ENCODE measurements around the gene GRXCR1.

Gene GRXCR1

GRCh38 chr4:42892413-42892812 lies at the start of gene GRXCR1:
Gene GRXCR1, plus strand, starts transcription at chr4:42892713. Its CDS starts 554 bp downstream, at chr4:42893267.
- DNase-seq (ENCODE audit: low read depth in 1 of 2, low spot score in 1 of 2) = no peak

- no peak for DNase-seq (ENCODE audit: low read depth in 1 of 2, low spot score in 1 of 2)
Observed at GRCh38 chr4:42843694-42844093, 48.8 kb upstream of the GRXCR1 start.

DNA sequence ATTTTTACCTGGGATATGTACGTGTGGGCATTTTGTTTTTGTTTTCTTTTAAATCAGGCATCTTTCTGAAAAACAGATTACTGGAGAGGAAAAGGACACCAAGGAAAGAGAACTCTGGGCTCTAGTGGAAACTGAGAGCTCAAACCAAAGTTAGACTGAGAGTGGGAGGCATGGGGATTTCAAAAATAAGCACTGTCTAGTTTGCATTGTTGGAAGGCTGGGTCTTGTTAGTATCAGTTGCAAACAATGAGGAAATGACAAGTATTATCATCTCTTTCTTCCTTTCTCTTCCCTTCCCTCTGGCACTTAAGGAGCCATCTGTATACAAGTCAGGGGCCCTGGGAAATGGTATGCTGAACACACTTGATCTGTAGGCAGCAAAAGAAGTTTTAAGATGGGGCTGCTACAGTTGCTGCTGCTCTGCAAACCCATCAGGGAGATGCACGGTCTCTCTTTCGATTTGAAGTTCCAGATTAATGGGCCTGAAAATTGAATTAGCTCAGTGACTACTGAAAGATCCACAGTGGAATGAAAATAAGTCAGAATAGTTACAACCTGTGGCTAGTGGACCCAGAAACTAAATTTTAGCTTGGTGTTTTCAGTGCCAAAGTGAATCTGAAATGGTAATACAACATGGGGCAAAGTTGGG lies 48.0 kb upstream of the GRXCR1 start:
- DNase-seq (ENCODE audit: low read depth in 1 of 2, low spot score in 1 of 2) = no peak

DNA sequence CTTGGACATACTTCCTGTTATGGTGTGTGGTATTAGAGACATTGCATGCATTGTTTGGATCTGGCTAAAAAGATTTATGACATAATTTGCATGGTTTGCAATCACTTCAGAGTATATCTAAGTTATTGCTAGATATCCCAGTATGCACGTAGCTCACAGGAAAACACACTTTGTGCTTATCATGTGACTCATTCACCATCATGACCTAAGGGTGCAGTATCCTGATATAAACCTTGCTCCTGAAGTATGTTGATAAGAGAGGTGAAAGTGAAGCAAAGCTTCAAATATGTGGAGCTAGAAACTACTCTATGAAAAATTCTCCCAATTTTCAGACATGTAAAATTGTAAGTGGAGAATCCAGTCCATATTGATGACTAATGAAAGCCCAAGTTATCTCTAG lies 46.9 kb upstream of the GRXCR1 start:
- DNase-seq (ENCODE audit: low read depth in 1 of 2, low spot score in 1 of 2) = no peak

DNA sequence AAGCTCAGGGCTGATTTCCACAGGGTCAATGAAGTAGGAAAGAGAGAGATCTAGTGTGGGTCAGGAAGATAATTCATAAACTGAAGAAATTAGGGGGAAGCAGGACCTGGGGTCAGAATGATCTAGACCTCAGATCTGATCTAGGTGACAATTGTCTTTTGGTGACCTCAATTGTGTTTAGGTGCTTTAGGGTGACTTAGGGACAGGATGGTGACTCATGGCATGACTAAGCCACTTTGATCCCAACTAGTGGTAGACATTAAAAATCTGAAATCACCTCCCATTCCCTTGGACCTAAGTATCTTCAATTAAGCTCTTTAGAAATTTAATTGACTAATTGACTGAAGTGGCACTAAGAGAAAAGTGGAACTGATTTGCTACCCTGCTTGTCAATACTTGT lies 36.7 kb upstream of the GRXCR1 start:
- no peak for DNase-seq (ENCODE audit: low read depth in 1 of 2, low spot score in 1 of 2)

DNA sequence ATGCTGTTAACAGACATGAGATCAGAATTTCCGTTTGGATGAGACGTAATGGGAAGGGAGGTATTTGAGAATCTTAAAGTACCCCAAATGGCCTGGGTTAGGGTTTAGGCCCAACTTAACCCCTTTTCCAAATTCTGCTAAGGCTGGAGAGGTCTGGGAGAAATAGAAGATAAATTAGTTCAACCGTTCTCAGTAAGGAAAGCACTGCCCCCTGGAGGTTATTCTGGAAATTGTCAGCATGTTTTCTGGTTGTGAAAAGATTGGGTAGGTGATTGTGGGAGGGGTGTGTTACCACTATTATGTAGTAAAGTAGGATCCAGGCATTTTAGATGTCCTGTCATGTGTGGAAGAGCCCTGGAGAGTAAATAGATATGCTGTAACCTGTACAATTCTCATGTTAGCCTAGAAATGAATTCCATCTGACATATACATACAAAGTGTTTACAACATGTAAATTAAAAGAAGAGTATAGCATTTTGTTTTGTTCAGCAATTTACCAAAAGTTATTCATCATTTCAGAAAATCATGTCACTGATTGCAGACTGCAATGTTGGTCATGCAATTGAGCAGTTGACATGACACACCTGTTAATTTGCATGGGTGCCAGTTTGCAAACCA lies 26.8 kb upstream of the GRXCR1 start:
- DNase-seq (ENCODE audit: low read depth in 1 of 2, low spot score in 1 of 2) = peak in 1 of 2 donors; percentile 44

DNA sequence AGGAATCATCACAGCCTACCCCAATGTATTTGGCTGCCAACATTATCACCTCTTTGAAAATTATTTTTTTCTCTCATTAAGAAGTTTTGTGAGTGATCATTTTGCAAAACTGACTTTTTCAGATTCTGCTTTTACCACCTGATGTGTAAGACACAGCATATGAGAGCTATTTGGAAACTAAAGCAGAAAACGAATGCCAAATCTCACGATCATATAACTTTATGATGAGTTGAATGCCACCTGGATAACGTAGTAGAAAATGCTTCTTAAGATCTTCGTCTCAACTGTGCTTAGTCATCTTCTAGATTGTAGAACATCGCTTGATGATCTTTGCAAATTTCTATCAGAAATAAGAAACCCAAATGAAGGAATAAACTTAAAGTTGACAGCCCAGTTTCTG lies 21.3 kb upstream of the GRXCR1 start:
- no peak for DNase-seq (ENCODE audit: low read depth in 1 of 2, low spot score in 1 of 2)

GRCh38 chr4:42871671-42872290 lies 20.7 kb upstream of the GRXCR1 start:
- DNase-seq (ENCODE audit: low read depth in 1 of 2, low spot score in 1 of 2) = no peak

DNA sequence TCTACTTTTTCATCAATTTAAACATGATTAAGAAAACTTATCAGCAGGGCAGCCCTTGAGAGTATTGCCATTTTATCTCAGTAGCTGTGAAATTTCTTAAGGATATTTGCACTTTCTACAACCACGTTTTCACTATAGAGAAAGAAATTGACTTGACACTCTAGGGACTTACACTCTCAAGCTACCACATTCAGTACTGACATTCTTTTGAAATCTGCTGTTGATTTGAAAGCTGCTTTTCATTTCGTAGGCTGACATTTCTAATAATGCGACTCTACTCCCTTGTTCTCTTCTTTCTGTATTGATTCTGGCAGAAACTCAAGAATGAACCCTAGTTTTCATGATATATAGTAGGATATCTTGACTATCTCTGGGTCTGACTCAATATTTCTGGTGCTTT lies 13.7 kb upstream of the GRXCR1 start:
- DNase-seq (ENCODE audit: low read depth in 1 of 2, low spot score in 1 of 2) = no peak

DNA sequence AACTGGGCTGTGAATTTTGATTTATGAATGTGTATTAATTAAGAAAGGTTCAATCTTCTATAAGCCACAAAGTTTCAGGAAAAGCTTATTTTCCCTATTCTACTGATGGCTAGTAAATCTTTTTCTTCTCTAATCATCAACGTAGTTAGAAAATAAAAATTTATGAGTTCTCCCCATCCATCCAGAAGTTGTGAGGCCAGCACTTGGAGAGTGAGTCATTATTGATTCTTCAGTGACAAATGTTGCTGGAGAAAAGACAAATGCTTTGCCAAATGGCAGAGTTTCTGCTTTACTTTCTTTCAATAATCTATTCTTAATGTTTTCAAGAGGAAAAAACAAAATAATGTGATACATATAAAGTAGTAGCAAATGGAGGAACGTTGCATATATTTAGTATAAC lies 11.3 kb upstream of the GRXCR1 start:
- no peak for DNase-seq (ENCODE audit: low read depth in 1 of 2, low spot score in 1 of 2)

DNA sequence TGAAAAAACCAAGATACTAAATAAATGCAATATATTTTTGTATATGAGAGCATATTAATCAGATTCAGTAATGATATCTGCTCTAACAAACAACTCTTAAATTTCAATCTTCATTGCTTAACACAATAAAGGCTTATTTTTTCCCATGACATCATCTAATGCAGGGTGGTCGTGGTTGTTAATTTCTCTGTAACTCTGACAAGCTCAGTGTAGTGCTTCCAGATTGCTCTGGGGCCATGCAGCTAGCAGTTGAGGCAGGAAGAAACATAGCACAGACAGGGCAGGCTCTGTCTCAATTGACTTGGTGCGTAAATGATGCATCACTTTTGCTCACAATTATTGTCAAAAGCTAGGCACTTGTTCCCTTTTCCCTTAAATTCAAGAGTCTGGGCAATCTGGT lies 869 bp upstream of the GRXCR1 start:
- DNase-seq (ENCODE audit: low read depth in 1 of 2, low spot score in 1 of 2) = no peak

DNA sequence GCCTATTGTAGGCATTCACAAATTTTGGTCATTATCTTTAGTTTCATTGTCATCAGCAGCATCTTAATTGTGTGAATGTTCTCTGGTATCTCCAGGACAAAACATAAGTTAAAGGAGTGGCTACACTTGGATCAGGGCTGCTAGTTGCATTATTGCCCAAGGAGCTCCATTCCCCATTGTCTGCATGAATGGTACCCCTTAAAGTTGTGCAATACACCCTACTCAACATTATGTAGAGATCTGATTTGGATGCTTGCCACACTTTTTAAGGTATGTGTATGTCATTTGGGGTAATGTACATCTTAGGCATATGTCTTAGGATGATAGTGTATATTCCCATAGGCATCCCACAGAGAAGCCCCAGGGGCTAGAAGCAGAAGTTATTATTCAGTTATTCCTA lies 2.9 kb downstream of the GRXCR1 start:
- DNase-seq (ENCODE audit: low read depth in 1 of 2, low spot score in 1 of 2) = no peak

DNA sequence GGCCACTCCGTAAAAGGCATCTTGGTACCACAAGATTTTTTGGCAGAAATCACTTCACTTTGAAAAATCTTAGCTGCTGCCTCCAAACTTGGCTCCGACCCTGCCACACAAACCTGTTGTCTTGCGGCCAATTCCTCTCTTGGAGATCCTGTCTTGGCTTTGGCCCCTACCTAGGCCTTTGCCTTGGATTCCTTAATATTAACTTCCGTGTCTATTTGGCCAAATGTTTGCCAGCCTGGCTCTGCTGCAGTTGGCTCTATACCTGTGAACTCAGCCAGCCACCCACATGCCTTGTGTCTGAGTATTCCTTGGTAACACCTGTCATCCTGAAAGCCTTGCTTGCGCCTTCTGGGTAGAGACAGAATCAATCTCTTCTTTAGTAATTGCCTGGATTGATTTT lies 12.5 kb downstream of the GRXCR1 start:
- DNase-seq (ENCODE audit: low read depth in 1 of 2, low spot score in 1 of 2) = no peak

DNA sequence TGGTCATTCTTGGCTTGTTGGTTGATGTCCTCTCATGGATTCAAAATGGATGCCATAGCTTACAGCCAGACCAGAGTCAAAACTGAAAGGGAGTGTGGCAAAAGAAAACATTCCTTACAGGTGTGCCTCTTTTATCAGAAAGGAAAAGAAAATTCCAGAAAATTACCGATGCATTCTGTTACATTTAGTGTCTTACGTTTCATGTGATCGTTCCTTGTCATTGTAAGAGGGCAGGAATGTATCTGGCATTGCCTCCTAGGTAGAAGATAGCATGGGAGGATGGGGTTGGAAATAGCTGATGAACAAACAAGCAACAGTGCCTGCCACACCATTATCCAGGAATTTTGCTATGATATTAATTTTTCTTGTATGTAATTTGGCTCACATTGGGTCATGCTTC lies 13.1 kb downstream of the GRXCR1 start:
- no peak for DNase-seq (ENCODE audit: low read depth in 1 of 2, low spot score in 1 of 2)

GRCh38 chr4:42906341-42906740 lies 13.8 kb downstream of the GRXCR1 start:
- no peak for DNase-seq (ENCODE audit: low read depth in 1 of 2, low spot score in 1 of 2)

DNA sequence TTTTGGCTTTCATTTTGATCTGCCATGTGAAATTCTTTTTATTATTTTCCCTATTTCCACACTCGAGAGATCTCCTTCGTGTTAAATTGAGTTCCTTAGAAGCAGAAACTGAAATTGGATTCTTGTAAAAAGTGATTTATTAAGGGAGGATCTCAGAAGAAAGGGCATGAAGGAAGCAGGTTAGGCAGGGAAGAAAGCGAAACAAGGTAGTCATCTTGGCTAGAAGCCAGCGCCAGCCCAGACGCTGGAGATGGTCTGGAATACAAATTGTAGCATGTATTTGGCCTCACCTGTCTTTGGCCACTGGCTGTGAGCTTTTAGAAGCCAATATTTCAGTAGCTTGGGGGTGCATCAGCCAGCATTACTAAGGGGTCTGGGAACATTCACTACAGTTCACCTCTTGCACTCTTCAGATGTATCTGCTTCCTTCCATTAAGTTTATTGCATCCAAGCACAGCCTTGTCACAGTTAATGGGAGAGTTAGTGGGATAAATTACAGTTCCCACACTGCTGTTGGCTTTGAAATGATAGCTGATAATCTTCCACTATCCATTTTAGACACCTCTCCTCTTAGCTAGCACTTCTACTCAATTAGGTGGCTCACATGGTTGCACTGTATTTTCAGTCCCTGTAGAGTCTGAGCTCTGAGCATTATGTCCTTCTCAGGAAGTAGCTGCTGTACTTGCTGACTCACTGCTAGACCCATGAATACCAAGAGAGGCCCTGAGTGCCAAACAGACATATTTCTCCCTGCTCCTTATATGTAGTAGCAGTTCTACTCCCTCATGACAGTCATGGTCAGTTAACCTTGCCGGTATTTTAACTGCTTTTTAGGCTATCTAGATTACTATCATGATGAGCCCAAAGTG lies 14.6 kb downstream of the GRXCR1 start:
- no peak for DNase-seq (ENCODE audit: low read depth in 1 of 2, low spot score in 1 of 2)

GRCh38 chr4:42910459-42910858 lies 17.9 kb downstream of the GRXCR1 start:
- DNase-seq (ENCODE audit: low read depth in 1 of 2, low spot score in 1 of 2) = no peak

- no peak for DNase-seq (ENCODE audit: low read depth in 1 of 2, low spot score in 1 of 2)
Observed at GRCh38 chr4:42914937-42915336, 22.4 kb downstream of the GRXCR1 start.

DNA sequence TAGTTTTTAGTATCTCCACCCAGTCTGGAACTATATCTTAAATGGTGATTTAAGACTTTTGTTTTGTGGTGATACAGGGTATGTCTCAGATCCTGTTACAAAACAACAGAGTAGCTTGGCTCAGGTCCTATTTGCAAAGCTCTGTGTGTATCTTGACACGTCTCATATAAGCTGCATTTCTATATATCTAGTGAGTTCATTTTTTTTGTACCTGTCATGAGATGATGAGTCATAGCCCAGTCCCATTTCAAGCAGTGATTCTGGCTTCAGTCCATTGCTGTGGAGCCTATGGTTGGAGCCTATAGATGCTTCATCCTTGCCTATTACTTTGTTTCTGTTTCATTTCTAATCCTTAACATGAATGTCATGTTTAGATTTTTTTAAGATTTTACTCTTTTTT lies 23.0 kb downstream of the GRXCR1 start:
- no peak for DNase-seq (ENCODE audit: low read depth in 1 of 2, low spot score in 1 of 2)

DNA sequence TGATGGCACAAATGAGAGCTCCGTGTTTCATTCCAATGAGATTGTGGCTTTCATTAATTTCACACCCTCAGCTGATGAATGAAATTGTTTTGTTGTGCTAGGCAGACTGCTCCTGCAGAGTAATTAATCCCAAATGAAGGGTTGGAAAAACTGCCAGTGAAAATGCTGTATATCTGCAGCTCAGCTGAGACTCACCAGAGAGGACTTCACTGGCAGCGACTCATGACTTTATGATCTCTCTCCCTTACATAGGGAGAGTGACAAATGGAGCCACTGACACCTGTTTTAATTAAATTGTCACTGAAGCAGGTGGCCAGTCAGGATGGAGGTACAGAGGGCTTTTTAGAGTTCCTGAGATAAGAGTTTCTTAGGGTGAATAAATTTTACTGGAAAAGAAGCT lies 24.8 kb downstream of the GRXCR1 start:
- DNase-seq (ENCODE audit: low read depth in 1 of 2, low spot score in 1 of 2) = no peak

DNA sequence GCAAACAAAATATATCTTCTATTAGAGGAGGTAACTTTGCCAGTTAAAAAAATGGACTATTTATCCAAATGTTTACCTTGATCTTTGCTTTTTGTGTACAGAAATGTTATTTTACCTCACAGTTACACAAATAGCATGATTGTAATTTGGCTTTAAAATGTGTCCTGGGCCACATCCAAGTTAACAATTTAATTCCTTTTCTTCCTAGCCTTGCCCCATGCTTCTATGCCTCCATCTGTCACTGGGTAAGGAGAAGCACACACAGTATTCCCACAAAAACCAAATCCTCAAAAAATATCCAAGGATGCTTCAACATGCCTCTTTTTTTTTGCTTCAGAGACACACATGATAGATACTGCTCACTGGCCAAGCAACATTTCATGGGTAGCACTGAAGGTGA lies 30.9 kb downstream of the GRXCR1 start:
- no peak for DNase-seq (ENCODE audit: low read depth in 1 of 2, low spot score in 1 of 2)

DNA sequence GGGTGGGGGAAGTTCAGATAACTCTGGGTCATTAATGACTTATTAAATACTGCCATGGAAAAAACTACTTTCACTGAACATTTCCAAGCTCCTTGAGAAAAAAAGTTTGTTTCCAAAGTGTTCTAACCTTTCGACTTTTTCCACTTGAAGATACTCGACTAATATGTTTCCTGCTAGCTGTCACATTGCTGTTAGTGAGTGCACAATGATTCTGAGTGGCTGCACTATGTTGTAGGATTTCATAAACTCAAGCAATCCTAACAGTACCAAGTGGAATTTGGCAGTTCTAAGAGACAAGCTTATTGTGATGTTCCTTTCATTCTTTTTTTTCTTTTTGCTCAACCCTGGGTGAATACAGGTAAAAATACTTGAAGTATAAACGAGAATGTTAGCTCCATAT lies 33.4 kb downstream of the GRXCR1 start:
- no peak for DNase-seq (ENCODE audit: low read depth in 1 of 2, low spot score in 1 of 2)

Measured in activated CD4-positive, alpha-beta T cell treated with anti-CD3 and anti-CD28 coated beads, Interleukin-2, amount 50 U/mL, for 24 hours (primary cell).